NCI-H1436 (cell line): ENCODE data around the gene PGAM5.
"Not testable (repeated sequence)": the region's sequence is repeated elsewhere in the genome, so short reads cannot be mapped to it uniquely, and the experiment has no call there.

Experiments used
- DNase-seq: peaks from one replicate; lab custom pipeline; 2025; lab: John Stamatoyannopoulos, UW

Gene PGAM5

GRCh38 chr12:132753670-132754069 is 43.0 kb downstream of the PGAM5 start:
- not testable (repeated sequence) for DNase-seq

- no peak for DNase-seq
These were observed 43.7 kb downstream of the PGAM5 start for GRCh38 chr12:132754160-132754932.

- DNase-seq = not testable (repeated sequence)
These were observed 48.2 kb downstream of the PGAM5 start for GRCh38 chr12:132758825-132759224.

- no peak for DNase-seq
These were observed 48.7 kb downstream of the PGAM5 start for GRCh38 chr12:132759359-132759758.

GRCh38 chr12:132761032-132761920 is 50.6 kb downstream of the PGAM5 start, which contains the start of gene ANKLE2:
Gene ANKLE2 (minus strand): TSS chr12:132761832. CDS start chr12:132761798, 34 bp downstream.
- DNase-seq = peak; percentile 42

- DNase-seq = peak; percentile 85
These were observed 51.4 kb downstream of the PGAM5 start for GRCh38 chr12:132761921-132762583.

- no peak for DNase-seq
These were observed 53.6 kb downstream of the PGAM5 start for GRCh38 chr12:132764231-132764630.

GRCh38 chr12:132765361-132765760 is 54.7 kb downstream of the PGAM5 start:
- DNase-seq = no peak

GRCh38 chr12:132766380-132767085 is 55.9 kb downstream of the PGAM5 start:
- no peak for DNase-seq

GRCh38 chr12:132771126-132771838 is 60.6 kb downstream of the PGAM5 start:
- DNase-seq = no peak
